ENCODE data around the gene ANKFN1.

ANKFN1 gene

DNA sequence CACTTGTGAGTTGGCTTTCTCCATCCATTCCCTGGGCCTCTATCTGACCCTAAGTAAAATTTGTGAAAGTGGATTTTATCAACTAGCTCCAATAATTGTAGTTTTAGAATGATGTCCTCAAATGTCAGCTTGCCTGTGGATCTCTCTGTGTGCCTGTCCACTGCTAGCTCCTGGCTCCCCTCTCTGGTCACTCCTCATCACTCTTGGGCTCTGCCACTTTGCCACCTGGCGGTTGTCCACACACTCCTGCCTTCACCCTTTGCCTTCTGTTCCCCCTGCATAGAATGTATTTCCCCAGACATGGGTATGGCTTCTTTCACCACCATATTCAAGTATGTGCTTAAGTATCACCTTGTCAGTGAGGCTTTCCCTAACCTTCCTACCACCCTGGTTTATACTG is 19.8 kb downstream of the ANKFN1 start:
- in situ Hi-C loops (cut with MboI; ENCODE audit: low pct_unique_long_range_greater_than_20kb, low sequenced_read_pairs), result no loop called here
- no peak for DNase-seq

DNA sequence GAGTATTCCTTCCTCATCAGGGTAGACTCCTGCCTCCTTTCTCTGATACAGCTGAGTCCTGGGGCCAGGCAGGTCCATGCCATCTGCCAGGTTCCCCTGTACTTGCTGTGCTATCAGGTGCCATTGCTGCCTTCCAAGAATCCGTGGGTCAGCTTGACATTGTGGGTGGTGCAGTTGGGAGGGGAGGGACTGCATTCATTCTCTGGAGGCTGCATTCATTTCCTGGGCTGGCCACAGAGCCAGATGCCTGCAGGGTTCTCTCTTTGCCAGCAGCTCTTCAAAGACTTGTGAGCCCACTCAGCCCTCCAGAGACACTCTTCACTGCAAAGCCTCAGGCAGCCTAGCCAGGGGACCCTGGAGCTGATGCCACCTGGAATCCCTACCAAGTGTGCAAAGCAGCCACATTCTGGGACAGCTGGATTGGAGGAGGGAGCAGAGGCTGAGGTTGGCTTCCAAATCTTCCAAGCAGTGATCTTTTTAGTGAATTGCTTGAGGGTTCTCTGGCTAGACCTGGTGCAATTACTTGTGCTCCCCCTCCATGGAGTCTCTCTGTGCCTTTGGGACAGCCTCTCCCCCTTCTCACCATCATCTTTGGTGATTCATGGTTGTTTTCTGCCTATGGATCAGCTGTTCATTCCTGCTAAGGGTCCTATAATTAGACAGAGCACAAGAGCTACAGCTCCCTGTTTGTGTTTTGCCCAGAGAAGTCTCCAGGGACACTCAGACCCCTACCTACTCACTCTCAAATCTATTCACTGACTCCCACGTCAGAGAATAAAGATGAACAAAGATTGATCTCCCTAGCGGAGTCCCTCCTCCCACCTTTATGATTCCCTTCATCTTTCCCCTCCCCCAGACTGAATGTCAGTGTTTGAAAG is 20.9 kb downstream of the ANKFN1 start:
- no peak for DNase-seq
- in situ Hi-C loops (cut with MboI; ENCODE audit: low pct_unique_long_range_greater_than_20kb, low sequenced_read_pairs), result no loop called here

DNA sequence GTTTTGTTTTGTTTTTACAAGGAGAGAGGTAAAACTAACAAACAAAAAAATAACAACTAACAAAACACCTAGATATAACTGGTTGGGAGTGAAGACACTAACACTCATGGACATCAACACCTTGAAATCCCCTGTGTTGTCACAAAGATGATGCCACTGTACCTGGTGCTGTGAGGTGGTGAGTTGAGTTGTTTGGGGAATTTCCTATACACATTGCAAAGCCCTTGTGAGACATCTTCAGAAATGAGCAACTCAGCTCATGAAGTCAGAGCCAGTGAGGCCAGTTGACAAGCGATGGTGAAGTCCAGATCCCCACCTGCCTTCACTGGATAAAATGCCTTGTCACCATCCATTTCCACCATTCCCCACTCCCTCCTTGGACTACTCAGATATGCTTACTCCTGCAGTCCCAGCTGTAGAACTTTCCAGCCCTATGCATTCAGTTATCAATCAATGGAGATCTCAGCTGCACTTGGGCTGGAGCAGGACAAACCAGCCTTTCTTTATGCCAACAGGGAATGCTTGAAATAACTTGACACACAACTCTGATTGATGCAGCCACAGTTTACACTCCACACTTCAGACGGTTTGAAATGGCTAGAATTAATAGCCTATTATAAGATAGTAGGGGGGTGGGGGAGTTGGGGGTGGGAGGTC is 22.2 kb downstream of the ANKFN1 start:
- DNase-seq, result no peak
- in situ Hi-C loops (cut with MboI; ENCODE audit: low pct_unique_long_range_greater_than_20kb, low sequenced_read_pairs), result no loop called here

DNA sequence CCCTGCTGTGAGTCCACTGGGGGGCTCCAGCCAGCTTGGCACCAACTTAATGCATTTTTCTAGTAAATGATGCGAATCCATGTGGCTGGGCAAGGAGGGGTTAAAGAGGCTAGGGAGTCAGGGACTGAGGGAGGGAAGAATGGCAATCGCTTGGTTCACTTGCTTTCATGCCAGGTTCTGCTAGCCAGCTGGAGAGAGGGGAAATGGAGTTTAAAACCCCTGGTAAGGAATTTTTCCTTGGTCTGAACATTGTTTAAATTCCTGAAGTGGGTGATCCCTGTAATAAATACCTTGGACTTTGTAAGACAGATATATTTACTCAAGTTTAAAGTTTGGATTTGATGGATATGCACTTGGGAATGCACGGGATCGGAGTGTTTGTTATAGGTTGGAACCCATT is 22.8 kb downstream of the ANKFN1 start:
- no peak for DNase-seq
- in situ Hi-C loops (cut with MboI; ENCODE audit: low pct_unique_long_range_greater_than_20kb, low sequenced_read_pairs), result no loop called here

DNA sequence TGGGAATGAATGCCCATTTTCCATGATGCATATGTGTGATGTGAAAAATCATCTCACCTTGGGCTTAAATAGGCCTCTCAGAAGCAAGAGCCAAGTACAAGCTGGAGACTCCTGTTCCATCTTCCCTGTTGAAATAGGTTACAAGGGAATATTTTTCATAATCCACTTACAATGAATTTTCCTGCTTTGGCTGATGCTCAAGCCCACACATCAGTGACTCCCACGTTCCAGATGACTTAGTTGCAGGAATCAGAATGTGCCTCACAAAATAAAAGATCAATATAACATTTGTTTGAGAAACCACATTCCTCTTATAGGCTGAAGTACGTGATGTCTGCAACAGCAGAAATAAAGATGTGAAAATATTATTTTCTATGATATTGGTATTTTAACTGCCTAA is 24.1 kb downstream of the ANKFN1 start:
- DNase-seq, result no peak
- in situ Hi-C loops (cut with MboI; ENCODE audit: low pct_unique_long_range_greater_than_20kb, low sequenced_read_pairs), result no loop called here

DNA sequence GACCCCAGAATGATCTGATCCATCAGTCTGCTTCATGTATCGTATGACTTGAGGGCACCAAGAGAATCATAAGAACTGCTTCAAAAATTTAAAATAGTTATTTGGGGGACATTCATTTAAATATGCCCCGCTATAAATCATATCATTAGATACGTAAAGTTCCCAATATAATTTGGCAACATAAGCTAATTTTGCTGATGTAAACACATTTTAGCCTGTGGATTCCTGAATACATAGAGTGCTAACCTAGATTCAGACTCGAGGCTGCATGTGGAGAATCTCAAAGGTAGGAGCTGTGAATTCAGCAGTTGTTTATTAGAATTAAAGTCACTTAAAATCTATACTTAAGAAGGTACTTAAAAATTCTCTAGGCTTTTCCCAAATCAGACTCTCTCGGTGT is 24.9 kb downstream of the ANKFN1 start:
- in situ Hi-C loops (cut with MboI; ENCODE audit: low pct_unique_long_range_greater_than_20kb, low sequenced_read_pairs), result no loop called here
- DNase-seq, result no peak

GRCh38 chr17:56182081-56182480 is 28.8 kb downstream of the ANKFN1 start:
- no peak for DNase-seq
- in situ Hi-C loops (cut with MboI; ENCODE audit: low pct_unique_long_range_greater_than_20kb, low sequenced_read_pairs), result no loop called here

- in situ Hi-C loops (cut with MboI; ENCODE audit: low pct_unique_long_range_greater_than_20kb, low sequenced_read_pairs), result no loop called here
- DNase-seq, result no peak
Measured at GRCh38 chr17:56184650-56185049, 31.4 kb downstream of the ANKFN1 start.

- no peak for DNase-seq
Measured at GRCh38 chr17:56185491-56186221, 32.4 kb downstream of the ANKFN1 start.

DNA sequence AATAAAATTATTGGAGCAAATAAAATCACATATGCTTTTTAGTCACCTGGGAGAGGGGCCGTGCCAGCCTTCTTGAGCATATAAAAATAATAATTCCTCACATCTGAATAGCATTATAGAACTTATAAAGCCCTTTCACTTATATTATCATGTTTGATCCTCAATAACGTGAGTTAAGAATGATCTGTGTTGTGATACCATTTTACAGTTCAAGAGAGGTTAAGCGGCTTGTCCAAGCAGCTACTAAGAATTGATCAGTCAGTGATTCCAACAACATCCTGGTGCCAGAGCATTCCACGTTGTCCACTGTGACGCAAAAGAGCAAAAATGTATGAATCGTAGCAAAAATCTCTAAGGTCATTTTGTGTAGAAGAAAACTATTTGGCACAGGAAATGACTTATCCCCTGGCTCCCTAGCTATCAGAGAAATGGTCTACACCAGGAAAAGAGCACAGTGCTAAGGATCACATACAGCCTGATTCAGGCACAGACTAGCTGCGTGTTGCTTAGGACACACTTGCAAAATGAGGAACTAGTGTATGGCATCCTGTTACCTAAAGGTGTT is 33.0 kb downstream of the ANKFN1 start:
- no peak for DNase-seq
- in situ Hi-C loops (cut with MboI; ENCODE audit: low pct_unique_long_range_greater_than_20kb, low sequenced_read_pairs), result no loop called here

More at GRCh38 chr17:56185491-56186221, 32.4 kb downstream of the ANKFN1 start:
- in situ Hi-C loops (cut with MboI; ENCODE audit: low pct_unique_long_range_greater_than_20kb, low sequenced_read_pairs), result no loop called here

DNA sequence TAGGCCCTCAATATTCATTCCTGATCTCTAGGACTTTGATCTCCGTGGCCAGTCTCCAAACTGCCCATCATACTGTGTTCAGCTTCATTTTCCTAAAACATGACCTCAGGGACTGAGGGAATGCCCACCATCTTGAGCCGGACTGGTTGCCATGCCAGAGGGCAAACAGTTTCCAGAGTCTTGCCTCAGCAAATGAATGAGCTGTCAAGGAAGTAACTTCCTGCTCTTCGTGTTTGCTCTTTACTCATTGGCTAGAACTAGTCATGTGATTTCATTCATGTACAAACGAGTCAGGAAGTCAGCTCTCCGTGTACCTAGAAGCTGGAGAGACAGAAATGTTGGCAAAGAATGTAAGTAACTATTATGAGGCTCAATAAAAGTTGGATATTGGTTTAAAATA is 50.2 kb downstream of the ANKFN1 start:
- DNase-seq, result peak; percentile 19
- in situ Hi-C loops (cut with MboI; ENCODE audit: low pct_unique_long_range_greater_than_20kb, low sequenced_read_pairs), result no loop called here

DNA sequence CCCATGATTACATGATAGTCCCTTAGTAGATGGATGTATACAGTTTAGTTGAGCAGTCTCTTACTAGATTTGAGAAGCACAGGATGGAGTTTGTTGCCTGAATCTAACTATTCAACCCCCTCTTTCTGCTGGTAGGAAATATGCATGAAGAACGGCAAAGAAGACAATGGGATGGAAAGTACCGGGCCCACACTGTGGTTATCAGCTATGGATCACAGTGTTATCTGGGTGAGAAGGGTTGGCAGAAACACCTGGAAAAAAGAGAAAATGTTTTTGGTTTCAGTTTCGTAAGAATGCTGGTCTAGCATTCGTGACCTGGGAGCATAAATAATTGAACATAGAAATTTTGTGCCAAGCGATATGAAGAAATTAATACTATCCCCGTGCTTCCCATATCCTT is 53.1 kb downstream of the ANKFN1 start:
- DNase-seq, result no peak
- in situ Hi-C loops (cut with MboI; ENCODE audit: low pct_unique_long_range_greater_than_20kb, low sequenced_read_pairs), result no loop called here

DNA sequence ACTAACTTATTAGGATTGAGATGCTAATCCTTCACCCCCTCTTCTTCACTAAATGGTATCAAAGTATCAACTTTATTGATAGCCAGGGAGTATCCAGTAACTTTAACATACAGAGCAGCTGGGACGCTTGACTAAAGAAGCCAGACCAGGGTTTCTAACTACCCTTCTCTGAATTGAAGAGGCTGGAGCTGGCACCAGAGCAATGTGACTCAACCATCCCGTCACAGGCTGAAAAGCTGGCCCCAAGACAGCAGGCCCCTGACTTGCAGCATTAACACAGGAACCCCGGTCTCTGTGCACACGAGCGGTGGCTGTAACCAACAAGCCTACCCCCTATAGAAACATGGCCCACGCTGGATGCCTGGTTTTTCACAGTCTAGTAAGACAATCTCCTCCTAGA is 59.8 kb downstream of the ANKFN1 start:
- in situ Hi-C loops (cut with MboI; ENCODE audit: low pct_unique_long_range_greater_than_20kb, low sequenced_read_pairs), result no loop called here

GRCh38 chr17:56217921-56218320 is 64.6 kb downstream of the ANKFN1 start:
- DNase-seq, result no peak
- in situ Hi-C loops (cut with MboI; ENCODE audit: low pct_unique_long_range_greater_than_20kb, low sequenced_read_pairs), result no loop called here

More for the DNA sequence above, 59.8 kb downstream of the ANKFN1 start:
- DNase-seq, result no peak

- in situ Hi-C loops (cut with MboI; ENCODE audit: low pct_unique_long_range_greater_than_20kb, low sequenced_read_pairs), result no loop called here
- no peak for DNase-seq
Measured at GRCh38 chr17:56222255-56222654, 69.0 kb downstream of the ANKFN1 start.

DNA sequence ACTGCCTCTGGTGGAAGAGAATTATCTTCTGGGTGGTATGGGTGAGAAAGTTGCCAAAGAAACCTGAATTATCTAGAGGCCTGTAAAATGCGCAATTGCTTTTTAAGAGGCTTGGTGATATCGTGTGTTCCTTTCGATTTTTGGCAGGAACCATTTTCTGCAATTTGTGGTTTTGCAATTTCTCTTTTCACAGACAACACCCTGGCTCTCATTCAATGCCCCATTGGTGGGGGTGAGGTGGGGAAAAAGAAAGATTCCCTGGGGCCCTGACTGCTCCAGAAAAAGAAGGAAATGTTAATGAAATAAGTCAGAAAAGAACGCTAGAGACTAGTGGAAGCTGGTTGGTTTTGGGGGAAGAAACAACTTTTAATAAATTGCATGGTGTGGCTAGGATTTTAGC is 77.4 kb downstream of the ANKFN1 start:
- DNase-seq, result peak; percentile 34
- in situ Hi-C loops (cut with MboI; ENCODE audit: low pct_unique_long_range_greater_than_20kb, low sequenced_read_pairs), result no loop called here

GRCh38 chr17:56231252-56231651 is 78.0 kb downstream of the ANKFN1 start:
- DNase-seq, result no peak
- in situ Hi-C loops (cut with MboI; ENCODE audit: low pct_unique_long_range_greater_than_20kb, low sequenced_read_pairs), result no loop called here

DNA sequence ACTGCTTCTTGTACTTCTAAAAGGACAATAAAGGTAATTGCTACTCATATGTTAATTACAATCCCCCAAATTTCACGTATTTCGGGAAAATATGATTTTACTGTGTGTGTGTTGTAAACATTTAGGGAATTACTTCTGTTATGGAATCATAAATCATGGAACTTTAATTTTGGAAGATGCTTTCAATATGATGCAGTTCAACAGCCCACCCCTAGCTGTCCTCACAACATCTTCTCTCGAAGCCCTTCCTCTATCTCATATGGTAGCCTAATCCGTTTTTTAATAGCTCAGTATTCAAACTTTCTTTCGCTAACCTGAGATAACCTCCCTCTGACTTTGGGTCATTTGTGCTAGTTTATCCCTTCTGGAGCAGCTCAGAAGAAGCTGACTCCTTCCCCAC is 78.4 kb downstream of the ANKFN1 start:
- no peak for DNase-seq
- in situ Hi-C loops (cut with MboI; ENCODE audit: low pct_unique_long_range_greater_than_20kb, low sequenced_read_pairs), result no loop called here

GRCh38 chr17:56244268-56244890 is 91.1 kb downstream of the ANKFN1 start:
- DNase-seq, result no peak
- in situ Hi-C loops (cut with MboI; ENCODE audit: low pct_unique_long_range_greater_than_20kb, low sequenced_read_pairs), result no loop called here
